Activated CD8-positive, alpha-beta memory T cell treated with anti-CD3 and anti-CD28 coated beads for 24 hours (primary cell): ENCODE results near the gene LARP4.
"Not testable (repeated sequence)": the region's sequence is repeated elsewhere in the genome, so short reads cannot be mapped to it uniquely, and the experiment has no call there.

Experiments used
- DNase-seq: peaks from one replicate; pipeline ENCODE4 v3.0.0-alpha.2; 2020

Gene LARP4

GRCh38 chr12:50483488-50483887, 82.8 kb downstream of the LARP4 start:
- no peak for DNase-seq

GRCh38 chr12:50488801-50489200, 88.1 kb downstream of the LARP4 start:
- DNase-seq = no peak

GRCh38 chr12:50498119-50498518, 97.4 kb downstream of the LARP4 start:
- DNase-seq = not testable (repeated sequence)

GRCh38 chr12:50504798-50505674, 104.4 kb downstream of the LARP4 start, which contains the start of gene DIP2B:
Gene DIP2B (plus strand): TSS chr12:50504985. CDS start chr12:50505141, 156 bp downstream.
- peak; percentile 97 for DNase-seq

DNA sequence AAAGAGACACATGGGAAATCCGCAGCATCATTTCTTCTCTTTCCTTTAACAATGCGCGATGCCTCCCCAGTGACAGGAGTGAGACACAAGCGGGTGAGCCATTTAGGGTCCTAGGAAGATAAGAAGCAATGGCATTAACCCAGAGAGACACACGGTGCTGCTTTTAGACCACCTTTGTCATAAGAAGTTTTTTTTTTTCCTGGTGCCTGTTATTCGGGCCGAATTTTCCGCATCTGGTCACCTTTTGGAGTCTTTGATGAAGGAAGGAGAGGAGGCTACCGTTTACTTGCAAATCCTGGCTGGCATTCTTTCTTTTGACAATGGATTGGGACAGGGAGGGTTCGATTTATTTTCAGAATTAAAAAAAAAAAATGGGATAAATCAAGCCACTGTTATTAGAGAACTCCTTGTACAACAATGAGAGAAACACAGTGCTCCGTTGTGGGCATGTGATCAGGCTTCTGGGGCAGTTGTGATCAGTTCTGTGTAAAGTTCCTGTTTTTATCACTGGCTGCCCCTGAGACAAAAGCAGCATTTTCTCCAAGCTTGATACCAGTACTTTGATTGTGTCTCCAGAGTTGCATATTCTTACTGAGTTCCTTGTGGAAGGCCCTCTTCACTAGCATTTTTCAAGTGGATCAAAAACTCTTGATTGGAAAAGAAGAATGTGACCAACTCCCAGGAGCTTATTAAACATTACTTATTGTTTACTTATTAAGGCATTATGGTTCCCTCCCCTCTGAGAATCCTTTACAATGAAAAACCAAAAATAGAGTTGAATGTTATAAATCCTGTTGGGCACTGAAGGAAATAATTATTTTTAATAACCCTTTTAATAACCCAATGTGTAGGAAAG, 105.2 kb downstream of the LARP4 start:
- DNase-seq = no peak

- DNase-seq = no peak
Measured at GRCh38 chr12:50506753-50507473, 106.2 kb downstream of the LARP4 start.

- no peak for DNase-seq
Measured at GRCh38 chr12:50507474-50507838, 106.8 kb downstream of the LARP4 start.

DNA sequence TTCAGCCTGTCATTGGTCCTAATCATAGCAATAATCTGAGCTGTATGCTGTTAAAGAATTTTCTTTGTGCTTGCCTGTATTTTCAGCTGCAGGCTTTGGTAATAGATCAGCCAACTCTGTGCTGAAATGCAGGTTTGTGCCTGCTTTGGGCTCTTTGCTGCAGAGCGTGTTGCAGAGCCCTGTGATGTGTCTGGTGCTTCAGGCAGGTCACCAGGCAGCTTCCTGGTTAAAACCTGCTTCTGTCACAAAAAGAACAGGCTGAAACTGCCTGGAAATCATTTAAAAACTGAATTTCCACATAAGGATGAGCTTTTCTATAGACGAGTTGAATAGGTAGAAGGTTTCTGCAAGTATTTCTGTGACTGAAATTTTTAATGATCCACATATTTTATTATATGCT, 107.2 kb downstream of the LARP4 start:
- no peak for DNase-seq

GRCh38 chr12:50508414-50508813, 107.7 kb downstream of the LARP4 start:
- DNase-seq = no peak

DNA sequence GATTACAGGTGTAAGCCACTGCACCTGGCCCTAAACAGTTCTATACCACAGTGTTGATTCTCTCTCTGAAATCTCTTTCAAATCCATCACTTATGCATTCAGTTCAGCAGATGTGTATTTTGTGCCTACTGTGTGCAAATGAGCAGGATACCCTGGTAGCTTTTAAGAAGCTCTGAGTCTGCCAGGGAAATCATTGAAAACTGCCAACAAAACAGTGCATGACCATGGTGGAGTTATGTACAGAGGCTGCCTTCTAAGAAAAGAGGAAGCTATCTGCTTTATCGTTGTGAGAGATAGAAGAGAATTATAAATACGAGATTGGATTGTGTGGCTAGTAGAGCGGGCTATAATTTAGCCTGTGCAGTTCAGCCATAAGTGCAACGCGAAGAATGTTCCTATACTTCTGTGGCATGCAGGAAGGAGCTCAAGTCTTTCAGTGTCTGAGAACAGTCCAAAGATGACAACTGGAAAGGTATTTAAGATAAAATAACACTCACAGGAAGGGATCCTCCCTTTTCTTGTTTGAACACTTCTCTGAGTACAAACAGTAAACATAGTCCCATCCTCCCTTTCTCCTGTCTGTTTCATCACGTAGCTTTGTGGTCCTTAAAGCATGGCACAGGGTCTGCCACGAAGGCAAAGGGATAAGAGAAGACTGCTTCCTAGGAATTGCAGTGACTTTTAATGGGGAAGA, 108.4 kb downstream of the LARP4 start:
- DNase-seq = no peak

- DNase-seq = no peak
Measured at GRCh38 chr12:50514526-50515276, 114.0 kb downstream of the LARP4 start.

DNA sequence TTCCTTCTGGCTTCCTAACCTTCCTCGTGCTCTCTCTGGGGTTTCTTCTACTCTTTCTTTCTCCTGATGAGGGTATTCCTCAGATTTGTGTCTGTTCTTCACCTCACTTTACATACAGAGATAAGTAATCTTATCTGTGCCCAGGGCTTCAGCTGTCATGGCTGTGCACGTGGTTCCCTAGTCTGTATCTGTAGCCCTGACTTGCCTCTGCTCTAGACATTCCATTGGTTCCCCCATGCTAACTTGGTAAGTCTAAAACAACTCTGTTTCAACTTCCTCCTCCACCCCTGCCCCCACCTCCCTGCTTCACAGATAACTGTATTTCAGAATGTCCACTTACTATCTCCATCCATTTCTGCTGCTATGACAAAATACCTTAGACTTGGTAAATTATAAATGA, 114.9 kb downstream of the LARP4 start:
- DNase-seq = no peak

DNA sequence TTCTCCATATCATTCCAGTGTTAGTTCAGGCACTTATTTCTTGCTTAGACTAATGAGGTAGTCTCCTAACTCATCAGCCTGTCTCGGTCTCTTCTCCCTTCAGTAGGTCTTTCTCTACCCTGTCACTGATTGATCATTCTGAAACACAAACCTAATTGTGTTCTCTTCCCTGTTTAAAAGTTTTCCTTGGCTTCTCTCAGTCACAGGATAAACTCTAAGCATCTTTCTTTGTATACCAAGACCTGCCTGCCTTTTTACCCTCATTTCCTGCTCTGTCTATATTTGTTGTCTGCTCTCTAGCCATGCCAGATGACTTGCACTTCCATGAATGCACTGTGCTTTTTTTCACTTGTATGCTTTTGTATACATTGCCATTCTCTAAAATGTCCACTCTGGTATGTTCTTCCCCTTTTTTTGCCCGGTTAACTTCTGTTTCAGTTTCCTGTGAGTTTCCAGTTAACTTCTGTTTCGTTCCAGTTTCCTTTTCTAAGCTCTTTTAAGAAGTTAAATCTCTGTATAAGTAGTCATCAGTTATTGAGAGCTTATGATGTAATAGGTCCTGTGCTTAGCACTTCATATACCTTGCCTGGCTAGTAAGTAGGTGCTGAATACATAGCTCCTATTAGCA, 116.8 kb downstream of the LARP4 start:
- no peak for DNase-seq

- DNase-seq = no peak
Measured at GRCh38 chr12:50518090-50518489, 117.4 kb downstream of the LARP4 start.

GRCh38 chr12:50519353-50519752, 118.7 kb downstream of the LARP4 start:
- no peak for DNase-seq

- peak; percentile 13 for DNase-seq
Measured at GRCh38 chr12:50520416-50521207, 119.9 kb downstream of the LARP4 start.

DNA sequence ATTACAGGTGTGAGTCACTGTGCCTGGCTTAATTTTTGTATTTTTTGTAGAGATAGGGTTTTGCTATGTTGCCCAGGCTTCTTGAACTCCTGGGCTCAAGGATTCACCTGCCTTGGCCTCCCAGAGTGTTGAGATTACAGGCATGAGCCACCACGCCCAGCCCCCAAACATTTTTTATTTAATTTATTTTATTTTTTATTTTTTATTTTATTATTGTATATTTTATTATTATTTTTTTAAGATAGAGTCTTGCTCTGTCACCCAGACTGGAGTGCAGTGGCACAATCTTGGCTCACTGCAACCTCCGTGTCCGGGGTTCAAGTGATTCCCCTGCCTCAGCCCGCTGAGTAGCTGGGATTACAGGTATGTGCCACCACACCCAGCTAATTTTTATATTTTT, 121.1 kb downstream of the LARP4 start:
- DNase-seq = not testable (repeated sequence)

DNA sequence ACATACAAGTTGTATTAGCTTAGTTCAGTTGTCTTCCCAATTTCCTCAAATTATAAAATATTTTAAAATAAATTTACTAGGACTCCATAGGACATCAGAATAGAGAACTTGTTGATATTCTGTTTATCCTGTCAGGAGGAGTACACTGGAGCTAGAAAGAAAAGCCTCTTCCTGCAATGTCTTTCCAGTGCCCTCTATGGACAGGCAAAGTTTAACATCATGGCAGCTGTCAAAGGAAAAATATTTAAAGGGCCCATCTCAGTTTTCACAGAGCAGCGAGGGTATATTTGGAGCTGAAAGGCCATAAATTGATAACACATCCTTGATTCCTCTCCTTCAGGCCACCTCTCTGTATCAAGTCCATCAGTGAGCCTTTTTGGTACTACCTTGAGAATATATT, 123.1 kb downstream of the LARP4 start:
- DNase-seq = no peak

GRCh38 chr12:50524621-50525020, 123.9 kb downstream of the LARP4 start:
- DNase-seq = no peak

DNA sequence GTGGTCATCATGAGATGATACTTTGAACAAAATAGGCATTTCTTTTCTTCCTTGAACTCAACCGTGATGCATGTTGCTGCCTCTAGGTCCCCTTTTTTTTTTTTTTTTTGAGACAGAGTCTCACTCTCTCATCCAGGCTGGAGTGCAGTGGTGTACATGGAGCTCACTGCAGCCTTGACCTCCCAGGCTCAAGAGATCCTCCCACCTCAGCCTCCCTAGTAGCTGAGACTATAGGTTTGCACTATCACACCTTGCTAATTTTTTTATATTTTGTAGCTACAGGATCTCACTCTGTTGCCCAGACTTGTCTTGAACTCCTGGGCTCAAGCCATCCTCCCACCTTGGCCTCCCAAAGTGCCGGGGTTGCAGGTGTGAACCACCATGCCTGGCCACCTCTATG, 124.7 kb downstream of the LARP4 start:
- peak; percentile 15 for DNase-seq

GRCh38 chr12:50527359-50527726, 126.7 kb downstream of the LARP4 start:
- DNase-seq = no peak
